ENCODE measurements around the gene OR51A4.
"Not testable (repeated sequence)": the region's sequence is repeated elsewhere in the genome, so short reads cannot be mapped to it uniquely, and the experiment has no call there.

Gene OR51A4, protein sequence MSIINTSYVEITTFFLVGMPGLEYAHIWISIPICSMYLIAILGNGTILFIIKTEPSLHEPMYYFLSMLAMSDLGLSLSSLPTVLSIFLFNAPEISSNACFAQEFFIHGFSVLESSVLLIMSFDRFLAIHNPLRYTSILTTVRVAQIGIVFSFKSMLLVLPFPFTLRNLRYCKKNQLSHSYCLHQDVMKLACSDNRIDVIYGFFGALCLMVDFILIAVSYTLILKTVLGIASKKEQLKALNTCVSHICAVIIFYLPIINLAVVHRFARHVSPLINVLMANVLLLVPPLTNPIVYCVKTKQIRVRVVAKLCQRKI

DNA sequence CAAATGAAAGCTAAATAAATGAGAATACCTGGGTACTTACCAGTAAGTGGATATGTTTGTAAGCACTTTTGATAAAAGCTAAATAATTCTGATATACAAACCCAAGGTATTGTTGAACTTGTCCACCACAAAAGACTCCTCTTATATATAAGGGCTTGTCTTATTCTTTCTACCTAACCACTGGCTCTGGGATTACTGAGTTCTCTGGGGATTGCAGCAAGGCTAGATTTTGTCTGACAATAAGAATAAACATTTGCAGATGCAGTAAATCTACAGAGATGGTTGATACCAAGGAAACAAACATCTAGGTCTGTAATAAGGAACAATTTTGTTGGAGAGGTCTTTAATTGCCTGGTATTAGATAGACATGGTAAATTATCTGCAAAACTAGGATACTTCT lies at the start of gene OR51A4:
Gene OR51A4 (minus strand): TSS at position 101 of the 400 bp plus-strand sequence. CDS start 505 bp downstream, outside the sequence.
- DNase-seq (ENCODE audit: low spot score), result no peak

DNA sequence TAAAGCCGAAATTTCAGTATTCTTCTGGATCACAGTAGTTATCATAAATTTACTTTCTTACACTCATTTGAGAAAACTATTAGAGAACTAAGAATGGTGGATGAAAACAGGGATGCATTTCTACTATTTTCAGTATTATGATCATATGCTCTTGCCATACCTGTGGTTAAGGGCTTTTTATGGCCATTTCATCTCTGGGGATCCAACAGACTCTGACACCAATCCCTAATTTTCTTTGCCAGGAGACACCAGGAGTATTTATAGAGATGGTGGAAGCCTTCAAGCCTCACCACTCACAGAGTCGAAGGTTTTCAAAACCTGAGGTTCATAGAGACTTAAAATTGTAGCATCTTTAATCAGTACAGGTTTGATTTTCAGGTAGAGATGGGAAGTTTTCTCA lies 47.1 kb upstream of the OR51A4 start, which contains the start of gene OR51L1:
Gene OR51L1 (plus strand): TSS at position 301 of the 400 bp plus-strand sequence. CDS start 4,132 bp downstream, outside the sequence.
- DNase-seq (ENCODE audit: low spot score), result no peak

DNA sequence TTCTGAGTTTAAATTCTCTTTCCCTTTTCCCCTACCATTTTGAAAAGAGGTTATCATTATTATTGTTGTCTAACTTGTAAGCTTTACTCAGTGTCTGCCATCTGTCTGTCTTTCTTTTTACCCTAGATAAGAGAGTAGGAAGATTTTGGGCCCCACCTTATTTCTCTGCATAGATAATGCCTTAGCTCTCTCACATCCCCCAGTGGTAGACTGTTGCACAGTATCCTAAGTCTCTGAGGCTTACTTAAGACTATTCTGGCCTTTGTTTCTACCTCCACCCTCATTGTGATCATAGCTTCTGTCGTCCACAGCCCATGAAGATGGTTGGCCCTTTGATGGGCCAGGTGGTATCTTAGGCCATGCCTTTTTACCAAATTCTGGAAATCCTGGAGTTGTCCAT lies 43.7 kb upstream of the OR51A4 start:
- DNase-seq (ENCODE audit: low spot score), result no peak

DNA sequence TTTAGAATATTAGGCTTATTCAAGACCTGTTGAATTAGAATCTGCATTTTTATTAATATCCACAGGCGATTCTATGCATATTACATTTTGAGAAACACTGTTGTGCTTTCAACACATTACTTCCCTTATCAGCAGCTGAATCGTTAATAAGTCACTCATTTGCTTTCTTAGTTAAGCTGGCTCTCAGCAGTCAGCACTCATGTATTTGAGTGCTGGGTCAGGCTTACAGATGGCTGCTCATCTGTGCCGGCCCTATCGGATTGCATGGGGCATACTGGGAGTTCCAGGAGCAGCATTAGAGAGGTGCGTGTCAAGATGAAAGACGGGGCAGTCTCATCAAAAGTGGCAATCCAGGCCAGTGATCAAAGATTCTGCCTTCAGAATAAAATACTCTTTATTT lies 36.4 kb upstream of the OR51A4 start:
- DNase-seq (ENCODE audit: low spot score), result no peak

DNA sequence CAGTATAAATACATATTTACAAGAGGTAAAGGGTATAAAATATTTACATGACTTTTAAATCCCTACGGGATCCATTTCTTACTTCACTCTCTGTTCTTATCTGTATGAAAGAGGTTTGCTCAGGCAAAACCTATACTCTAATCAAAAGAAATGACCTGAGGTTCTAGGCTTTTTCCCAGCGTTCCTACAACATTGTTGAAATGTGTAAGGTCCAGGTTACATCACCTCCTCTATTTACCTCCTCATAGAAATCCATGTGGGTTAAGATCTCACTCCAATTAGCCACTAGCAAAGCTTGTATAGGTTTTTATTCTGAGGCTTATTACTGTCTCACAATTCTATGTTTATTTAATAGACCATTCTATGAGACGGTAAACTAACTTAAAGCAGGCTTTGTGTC lies 35.3 kb upstream of the OR51A4 start:
- DNase-seq (ENCODE audit: low spot score), result no peak

DNA sequence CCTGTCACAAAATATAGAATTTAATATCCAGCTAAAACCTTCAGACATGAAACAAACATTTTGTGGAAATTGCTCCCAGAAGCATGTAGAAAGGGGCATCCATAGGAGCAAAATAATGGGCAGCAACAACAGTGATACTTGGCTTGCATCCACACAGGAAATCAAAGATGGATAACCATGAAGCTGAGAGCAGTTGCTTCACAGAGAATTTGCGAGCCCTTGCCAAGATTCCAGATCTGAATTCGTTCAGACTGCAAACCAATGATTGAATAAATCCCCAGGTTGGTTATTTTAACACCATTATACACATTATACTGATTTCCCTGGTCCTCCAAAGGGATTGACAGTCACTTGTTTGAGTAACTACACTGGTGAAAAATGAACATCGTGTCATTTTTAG lies 31.6 kb upstream of the OR51A4 start:
- no peak for DNase-seq (ENCODE audit: low spot score)

DNA sequence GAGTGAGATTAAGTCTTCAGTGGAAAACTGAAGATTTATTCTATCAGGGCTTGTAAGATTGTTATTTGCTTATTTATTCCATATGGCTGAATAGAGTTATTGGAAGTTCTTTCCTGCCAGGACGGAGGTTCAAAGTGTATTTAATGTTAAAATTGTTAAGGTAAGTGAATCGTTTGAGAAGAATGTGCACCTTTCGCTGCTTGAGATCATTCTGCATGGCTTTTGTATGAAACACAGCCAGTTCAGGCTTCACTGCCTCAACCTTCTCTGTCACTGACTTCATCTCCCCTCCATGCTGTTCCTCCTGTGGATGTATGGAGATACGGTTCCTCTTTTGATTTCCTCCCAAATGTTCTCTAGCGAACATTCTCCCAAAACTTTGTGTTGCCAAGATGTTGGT lies 28.0 kb upstream of the OR51A4 start:
- DNase-seq (ENCODE audit: low spot score), result no peak

DNA sequence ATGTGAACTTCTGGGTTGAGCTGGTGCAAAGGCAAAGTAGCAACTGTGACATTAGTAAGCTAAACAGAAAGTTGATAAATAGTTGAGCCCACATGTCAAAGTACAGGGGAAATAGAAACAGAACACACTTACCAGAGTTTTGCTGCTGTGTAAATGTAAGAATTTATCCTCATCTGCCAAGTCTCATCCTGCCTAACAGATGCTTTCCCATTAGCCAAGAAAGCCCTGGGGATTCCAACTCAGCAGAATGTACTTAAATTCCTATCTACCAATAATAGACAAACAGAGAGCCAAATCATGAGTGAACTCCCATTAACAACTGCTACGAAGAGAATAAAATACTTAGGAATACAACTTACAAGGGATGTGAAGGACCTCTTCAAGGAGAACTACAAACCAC lies 15.4 kb upstream of the OR51A4 start:
- DNase-seq (ENCODE audit: low spot score), result no peak

DNA sequence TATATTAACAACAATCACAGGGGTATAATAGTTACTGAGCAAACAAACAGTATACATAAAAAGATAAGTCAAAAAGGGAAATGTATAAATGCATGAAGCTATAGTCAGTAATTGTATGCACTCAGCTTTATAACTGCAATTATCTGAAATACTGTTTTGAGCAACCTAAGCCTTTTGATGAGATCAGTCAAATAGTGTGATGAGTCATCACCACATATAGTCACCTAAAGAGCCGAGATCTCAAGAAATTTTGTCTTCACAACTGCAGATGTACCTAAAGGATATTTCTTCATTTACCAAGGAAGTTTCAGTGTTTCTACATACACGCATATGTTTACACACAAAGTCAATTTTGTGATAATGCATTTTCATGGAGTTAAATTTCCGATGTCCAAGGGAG lies 13.5 kb upstream of the OR51A4 start:
- no peak for DNase-seq (ENCODE audit: low spot score)

DNA sequence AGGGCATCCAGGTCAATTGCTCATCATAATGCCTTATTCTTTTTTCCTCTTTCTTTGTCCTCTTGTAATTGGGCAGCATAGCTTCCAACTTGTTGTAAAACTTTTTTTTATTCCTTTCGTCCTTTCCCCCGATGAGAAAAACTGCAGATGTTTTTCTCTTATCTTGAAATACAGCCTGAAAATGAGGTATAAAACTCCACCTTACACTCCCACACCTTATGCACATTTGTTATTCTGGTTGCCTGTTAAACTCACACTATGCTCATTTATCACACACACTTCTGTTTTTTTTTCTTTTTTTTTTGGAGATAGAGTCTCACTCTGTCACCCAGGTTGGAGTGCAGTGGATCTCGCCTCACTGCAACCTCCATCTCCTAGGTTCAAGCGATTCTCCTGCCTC lies 10.0 kb upstream of the OR51A4 start:
- no peak for DNase-seq (ENCODE audit: low spot score)

DNA sequence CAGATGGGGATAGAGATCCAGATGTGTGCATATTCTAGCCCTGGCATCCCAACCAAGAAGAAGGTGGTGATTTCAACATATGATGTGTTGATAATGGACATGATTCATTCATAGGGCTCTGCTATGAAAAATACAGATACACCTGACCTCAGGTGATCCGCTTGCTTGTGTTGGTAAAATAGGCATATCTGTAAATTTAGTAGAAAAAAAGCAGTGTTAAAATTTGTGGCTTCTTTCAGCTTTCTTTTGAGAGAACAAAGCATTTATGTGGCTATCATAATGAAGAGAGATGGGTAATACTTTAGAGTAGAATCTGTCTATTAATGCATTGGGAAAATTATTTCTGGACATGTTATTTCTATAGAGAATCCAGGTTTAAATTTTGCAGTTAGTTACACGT lies 8.2 kb upstream of the OR51A4 start, which contains the start of gene OR51A2:
Gene OR51A2 (minus strand): TSS at position 101 of the 400 bp plus-strand sequence. CDS start 0 bp downstream, at position 101.
- DNase-seq (ENCODE audit: low spot score), result not testable (repeated sequence)

DNA sequence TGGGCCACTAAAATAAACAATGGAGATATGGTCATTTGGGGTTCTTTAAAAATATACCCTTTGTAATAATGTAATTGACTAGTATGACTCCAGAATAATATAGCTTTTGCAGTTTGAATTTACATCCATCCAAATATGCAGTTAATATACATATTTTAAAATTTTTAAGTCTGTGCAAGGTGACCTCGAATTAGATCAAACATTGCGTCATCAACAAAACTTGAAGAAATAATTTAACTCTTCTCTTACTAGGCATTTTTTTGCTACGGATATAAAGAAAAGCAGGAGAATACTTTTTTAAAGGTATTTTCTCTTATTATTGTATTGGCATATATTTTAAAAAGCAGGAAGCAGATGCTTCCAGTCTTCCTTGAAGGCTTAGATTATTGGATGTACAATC lies 10.7 kb downstream of the OR51A4 start:
- no peak for DNase-seq (ENCODE audit: low spot score)

DNA sequence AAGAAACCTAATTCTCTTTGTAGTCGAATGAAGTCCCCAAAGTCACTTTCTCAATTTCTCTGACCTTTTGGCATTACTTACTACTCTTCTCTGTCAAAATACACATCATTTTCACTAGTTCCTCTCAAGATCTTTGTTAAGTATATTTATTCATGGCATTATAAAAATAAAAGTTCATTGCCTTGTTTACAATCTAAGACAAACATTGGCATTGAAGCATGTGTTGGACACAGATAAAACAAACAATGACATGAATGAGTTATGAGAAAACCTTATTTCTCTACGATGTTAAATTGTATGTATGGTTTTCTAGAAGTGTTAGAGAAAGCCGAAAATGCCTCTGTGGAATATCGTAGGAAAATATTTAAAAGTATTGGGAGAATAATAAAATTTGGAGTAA lies 14.7 kb downstream of the OR51A4 start:
- no peak for DNase-seq (ENCODE audit: low spot score)

DNA sequence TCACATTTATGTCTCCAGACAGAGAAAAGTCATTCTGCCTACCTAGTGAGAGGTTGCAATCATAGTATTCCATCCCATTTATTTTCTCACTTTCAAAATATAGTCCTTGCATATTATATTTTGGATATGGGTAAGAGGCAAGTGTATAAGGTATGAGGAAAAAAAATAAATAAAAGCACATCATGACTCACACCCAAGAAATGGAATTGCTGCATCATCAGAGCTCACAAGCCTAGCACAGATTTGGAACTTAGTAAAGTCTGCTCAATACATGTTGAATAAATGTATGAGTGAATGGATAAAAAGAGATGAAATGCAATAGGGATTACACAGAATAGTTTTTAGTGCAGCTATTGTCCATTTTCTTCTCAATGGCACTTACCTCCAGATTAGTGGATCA lies 20.8 kb downstream of the OR51A4 start:
- no peak for DNase-seq (ENCODE audit: low spot score)

DNA sequence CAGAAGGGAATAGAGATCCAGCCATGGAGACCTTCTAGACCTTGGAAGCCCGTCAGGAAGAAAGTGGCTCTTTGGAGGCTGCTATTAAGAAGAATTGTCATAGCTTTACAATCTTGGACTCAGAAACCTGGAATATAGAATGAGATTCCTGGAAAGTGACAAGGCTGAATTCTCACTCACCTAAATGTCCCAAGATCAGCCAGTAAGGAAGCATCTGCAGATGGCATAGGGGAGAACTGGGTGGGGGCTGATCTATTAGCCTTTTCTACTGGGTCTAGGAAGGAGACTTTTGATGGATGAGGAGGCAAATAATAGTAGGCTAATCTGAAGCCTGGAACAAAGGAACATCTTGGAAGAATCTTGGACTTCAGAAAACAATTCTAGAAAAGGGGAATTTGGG lies 23.2 kb downstream of the OR51A4 start, which contains the start of gene OR51G1:
Gene OR51G1 (minus strand): TSS at position 101 of the 400 bp plus-strand sequence. CDS start 0 bp downstream, at position 101.
- DNase-seq (ENCODE audit: low spot score), result no peak

DNA sequence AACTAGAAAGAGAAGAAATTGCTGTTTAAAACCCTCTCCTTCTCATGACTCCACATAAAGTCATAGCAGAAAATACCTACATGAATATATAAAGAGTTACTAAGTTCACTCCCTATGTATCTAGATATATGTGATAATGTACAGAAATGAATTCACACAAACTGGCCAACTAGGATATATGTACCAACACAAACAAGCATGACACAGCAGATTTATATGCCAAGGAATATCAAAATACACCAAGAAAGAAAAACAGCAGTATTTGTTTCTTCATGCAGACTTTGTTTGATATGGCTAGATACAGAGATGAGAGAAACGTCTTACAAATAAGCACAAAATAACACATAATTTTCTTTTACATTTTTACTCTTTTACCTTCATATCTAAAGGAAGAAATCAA lies 25.1 kb downstream of the OR51A4 start:
- no peak for DNase-seq (ENCODE audit: low spot score)

DNA sequence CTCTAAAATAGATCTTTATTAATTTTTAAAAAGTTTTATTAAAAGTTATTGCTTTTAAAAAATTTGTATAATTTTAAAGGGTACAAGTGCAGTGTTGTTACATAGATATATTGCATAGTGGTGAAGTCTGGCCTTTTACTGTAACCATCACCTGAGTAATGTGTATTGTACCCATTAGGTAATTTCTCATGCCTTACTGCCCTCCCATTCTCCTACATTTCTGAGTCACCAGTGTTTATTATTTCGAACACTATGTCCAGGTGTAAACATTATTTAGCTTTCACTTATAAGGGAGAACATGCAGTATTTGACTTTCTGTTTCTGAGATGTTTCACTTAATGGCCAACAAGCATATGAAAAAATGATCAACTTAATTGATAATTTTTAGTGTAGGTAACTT lies 25.6 kb downstream of the OR51A4 start:
- no peak for DNase-seq (ENCODE audit: low spot score)

DNA sequence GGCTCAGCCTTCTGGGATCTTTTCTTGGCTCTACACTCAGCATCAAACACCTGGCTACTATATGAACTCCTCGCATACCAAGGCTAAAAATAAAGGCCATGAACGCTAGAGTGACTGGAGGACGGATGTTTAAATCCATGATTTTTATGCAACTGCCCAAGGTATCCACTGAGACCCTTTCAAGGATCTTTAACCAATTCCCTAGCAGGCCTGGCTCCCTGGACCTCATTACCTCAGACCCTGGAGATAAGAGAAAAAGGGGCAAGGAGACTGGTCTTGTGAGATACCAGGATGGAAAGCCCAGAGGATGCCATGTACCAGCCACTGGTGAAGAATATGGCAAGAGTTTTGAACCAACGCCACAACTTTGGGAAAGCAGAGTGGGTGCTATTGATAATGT lies 28.2 kb downstream of the OR51A4 start, which contains the start of gene OR51G2:
Gene OR51G2 (minus strand): TSS at position 101 of the 400 bp plus-strand sequence. CDS start 3,687 bp downstream, outside the sequence.
- DNase-seq (ENCODE audit: low spot score), result no peak

DNA sequence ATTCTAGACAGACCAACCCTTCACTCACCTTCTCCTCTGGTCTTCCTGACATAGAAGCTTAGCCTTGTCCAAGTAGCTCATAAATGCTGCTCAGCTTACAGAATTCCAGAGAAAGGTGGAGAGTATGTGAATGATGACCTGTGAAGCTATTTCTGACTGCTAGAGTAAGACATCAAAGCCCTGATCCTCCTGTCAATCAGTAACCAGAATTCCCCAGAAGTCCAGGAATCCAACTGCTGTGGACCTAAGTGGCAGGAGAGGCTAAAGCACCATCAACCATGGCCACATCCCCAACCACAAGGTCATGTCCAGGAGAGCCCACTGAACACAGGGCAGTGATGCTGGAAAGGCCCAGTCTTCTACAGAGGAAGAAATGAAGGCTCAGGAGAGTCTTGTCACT lies 30.8 kb downstream of the OR51A4 start:
- DNase-seq (ENCODE audit: low spot score), result no peak

DNA sequence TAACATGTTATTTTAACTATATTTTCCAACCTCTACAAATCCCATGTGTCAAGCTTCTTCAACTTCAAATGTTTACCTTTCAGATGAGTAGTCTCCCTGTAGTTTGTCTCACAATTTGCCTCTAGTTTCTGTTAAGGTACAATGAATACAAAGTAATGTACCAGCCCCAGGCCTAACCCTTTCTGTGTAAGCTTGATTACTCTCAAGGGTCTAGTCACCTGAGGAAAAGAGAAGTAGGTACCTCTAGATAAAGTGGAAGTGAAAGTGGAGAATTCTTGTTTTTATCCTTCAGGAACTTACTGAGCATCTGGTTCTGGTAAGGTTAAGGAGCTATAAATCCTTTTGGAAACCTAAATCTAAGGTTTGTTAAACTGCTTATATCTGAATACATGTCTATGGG lies 43.9 kb downstream of the OR51A4 start, which contains the start of gene OR51A7:
Gene OR51A7 (plus strand): TSS at position 300 of the 400 bp plus-strand sequence. CDS start 3,587 bp downstream, outside the sequence.
- DNase-seq (ENCODE audit: low spot score), result no peak
